NCI-H1694 treated with DMSO at 0.1 percent for 48 hours (cell line): ENCODE measurements around the gene TMEM229A.
"Not testable (repeated sequence)": the region's sequence is repeated elsewhere in the genome, so short reads cannot be mapped to it uniquely, and the experiment has no call there.

Experiments
- DNase-seq: peaks from one replicate; lab custom pipeline; 2025; lab: John Stamatoyannopoulos, UW

Gene TMEM229A

GRCh38 chr7:124032369-124033094, at the start of gene TMEM229A:
TMEM229A (minus strand) TSS chr7:124033067; CDS start chr7:124033003, 64 bp downstream.
- peak; percentile 28 for DNase-seq

GRCh38 chr7:124082234-124082633, 49.4 kb upstream of the TMEM229A start:
- not testable (repeated sequence) for DNase-seq

GRCh38 chr7:124077546-124077945, 44.7 kb upstream of the TMEM229A start:
- DNase-seq: no peak

GRCh38 chr7:124076841-124077240, 44.0 kb upstream of the TMEM229A start:
- no peak for DNase-seq

- DNase-seq: no peak
Measured at GRCh38 chr7:124074007-124074406, 41.1 kb upstream of the TMEM229A start.

- DNase-seq: no peak
Measured at GRCh38 chr7:124073310-124073645, 40.4 kb upstream of the TMEM229A start.

- no peak for DNase-seq
Measured at GRCh38 chr7:124072603-124073309, 39.9 kb upstream of the TMEM229A start.

- no peak for DNase-seq
Measured at GRCh38 chr7:124071843-124072242, 39.0 kb upstream of the TMEM229A start.

GRCh38 chr7:124062171-124062570, 29.3 kb upstream of the TMEM229A start:
- no peak for DNase-seq

GRCh38 chr7:124060528-124060927, 27.7 kb upstream of the TMEM229A start:
- no peak for DNase-seq

GRCh38 chr7:124059375-124059774, 26.5 kb upstream of the TMEM229A start:
- no peak for DNase-seq

- DNase-seq: no peak
Measured at GRCh38 chr7:124058515-124058914, 25.6 kb upstream of the TMEM229A start.

GRCh38 chr7:124057872-124058271, 25.0 kb upstream of the TMEM229A start:
- no peak for DNase-seq

- no peak for DNase-seq
Measured at GRCh38 chr7:124056234-124056633, 23.4 kb upstream of the TMEM229A start.

- DNase-seq: no peak
Measured at GRCh38 chr7:124051681-124052377, 19.0 kb upstream of the TMEM229A start.

GRCh38 chr7:124042826-124043225, 10.0 kb upstream of the TMEM229A start:
- no peak for DNase-seq

GRCh38 chr7:124041439-124041838, 8.6 kb upstream of the TMEM229A start:
- no peak for DNase-seq

- DNase-seq: not testable (repeated sequence)
Measured at GRCh38 chr7:124037902-124038301, 5.0 kb upstream of the TMEM229A start.

GRCh38 chr7:124035706-124036105, 2.8 kb upstream of the TMEM229A start:
- no peak for DNase-seq

- DNase-seq: no peak
Measured at GRCh38 chr7:124034754-124035100, 1.9 kb upstream of the TMEM229A start.

GRCh38 chr7:124033807-124034753, 1.2 kb upstream of the TMEM229A start:
- no peak for DNase-seq
